GM12878 (cell line): ENCODE results near the gene PKD1.

Source experiments
- LARP7 ChIP-seq: fragments of 450-650 bp; IDR thresholded peaks from 2 replicates; pipeline ENCODE4 v1.6.1; 2017; ENCODE audit warnings: mild to moderate bottlenecking
- RB1 ChIP-seq: fragments of 450-650 bp; formaldehyde crosslinking; IDR thresholded peaks from 2 replicates; pipeline ENCODE4 v1.6.1; 2017; ENCODE audit warnings: mild to moderate bottlenecking, borderline replicate concordance

- TF ChIP-seq RB1, result no peak
- no peak for TF ChIP-seq LARP7
Observed at GRCh38 chr16:2077696-2078095, 58.0 kb downstream of the PKD1 start.
